NCI-H82 treated with DMSO at 0.1 percent for 48 hours (cell line): Measurements from ENCODE around the gene MBOAT1.
"Not testable (repeated sequence)": the region's sequence is repeated elsewhere in the genome, so short reads cannot be mapped to it uniquely, and the experiment has no call there.

Experiments used
- DNase-seq: peaks from one replicate; lab custom pipeline; 2025; ENCODE audit not compliant: unreplicated experiment; lab: John Stamatoyannopoulos, UW

MBOAT1 gene

DNA sequence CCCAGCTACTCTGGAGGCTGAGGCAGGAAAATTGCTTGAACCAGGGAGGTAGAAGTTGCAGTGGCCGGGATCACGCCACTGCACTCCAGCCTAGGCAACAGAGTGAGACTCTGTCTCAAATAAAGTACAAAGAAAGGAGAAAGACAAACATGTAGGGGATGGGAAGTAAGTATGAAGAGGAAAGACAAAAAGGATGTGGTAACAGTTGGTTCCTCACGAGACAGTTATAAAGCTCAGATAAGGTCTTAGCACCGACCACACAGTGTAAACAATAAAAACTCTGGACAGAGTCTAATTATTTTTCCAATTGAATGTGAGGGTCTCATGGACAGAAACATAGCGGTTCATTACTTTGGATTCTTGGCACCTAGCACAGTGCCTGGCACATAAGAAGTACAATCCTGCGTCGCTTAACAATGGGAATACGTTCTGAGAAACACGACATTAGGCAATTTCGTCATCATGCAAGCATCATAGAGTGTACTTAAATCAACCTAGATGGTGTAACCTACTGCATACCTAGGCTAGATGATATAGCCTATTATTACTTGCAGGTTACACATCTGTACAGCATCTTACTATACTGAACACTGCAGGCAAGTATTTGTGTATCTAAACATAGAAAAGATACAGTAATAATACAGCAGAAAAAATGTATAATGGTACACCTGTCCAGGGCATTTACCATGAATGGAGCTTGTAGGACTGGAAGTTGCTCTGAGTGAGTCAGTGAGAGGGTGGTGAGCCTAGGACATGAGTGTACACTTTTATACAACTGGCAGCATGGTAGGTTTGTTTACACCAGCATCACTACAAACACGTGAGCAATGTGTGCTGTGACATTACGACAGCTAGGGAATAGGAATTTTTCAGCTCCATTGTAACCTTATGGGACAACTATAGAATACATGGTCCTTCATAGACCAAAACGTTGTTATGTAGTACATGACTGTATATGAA lies 38.2 kb downstream of the MBOAT1 start:
- DNase-seq, result no peak

DNA sequence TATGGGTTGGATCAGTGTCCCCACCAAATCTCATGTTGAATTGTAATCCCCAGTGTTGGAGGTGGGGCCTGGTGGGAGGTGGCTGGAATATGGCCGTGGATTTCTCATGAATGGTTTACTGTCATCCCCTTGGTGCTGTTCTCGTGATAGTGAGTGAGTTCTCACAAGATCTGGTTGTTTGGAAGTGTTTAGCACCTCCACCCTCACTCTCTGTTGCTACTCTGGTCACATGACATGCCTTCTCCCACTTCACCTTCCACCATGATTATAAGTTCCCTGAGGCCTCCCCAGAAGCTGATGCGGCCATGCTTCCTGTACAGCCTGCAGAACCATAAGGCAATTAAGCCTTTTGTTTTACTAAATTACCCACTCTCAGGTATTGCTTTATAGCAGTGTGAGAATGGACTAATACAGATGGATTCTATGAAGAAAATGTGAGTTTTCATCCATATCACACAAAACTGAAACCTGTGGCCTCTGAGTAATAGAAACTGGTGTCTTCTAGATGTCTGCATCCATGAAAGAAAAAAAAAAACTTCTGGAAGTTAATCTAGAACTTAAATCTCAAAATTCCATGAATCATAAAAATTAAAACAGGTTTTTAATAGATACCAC lies 39.3 kb downstream of the MBOAT1 start:
- DNase-seq, result no peak

DNA sequence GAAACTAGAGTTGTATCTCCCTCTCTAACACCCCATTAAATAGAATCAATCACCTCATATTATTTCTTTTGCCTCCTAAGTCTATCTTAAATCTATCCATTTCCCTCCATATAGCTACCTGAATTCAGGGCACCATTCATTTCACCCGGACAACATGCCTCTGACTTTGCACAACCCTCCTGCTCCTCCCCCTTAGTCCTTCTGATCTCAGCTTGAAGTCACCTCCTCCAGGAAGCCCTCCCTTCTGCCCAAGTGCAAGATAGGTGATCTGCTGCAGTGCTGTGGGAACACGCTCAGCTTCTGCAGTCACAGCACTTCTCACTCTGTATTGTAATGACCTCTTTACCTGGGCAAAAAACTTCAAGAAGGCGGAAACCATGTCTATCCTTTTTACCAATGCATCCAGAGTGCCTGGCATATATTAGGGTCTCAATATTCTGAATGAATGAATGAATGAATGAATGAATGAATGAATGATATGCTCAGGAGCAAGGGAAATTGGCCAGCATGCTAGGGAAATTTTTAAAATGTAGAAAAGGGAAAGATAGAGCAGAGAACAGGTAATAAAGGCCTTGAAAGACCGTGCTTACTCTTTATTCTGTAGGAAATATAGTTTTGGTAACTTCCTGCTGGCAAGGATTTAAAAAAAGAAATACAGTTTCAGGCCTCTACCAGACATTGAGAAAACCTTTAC lies 41.7 kb downstream of the MBOAT1 start:
- DNase-seq, result no peak

- DNase-seq, result no peak
These were observed 42.5 kb downstream of the MBOAT1 start for GRCh38 chr6:20169786-20170185.

- DNase-seq, result no peak
These were observed 43.1 kb downstream of the MBOAT1 start for GRCh38 chr6:20169119-20169557.

GRCh38 chr6:20168690-20169089 lies 43.6 kb downstream of the MBOAT1 start:
- no peak for DNase-seq

GRCh38 chr6:20167601-20168000 lies 44.7 kb downstream of the MBOAT1 start:
- DNase-seq, result peak; percentile 11

GRCh38 chr6:20166210-20166609 lies 46.1 kb downstream of the MBOAT1 start:
- no peak for DNase-seq

DNA sequence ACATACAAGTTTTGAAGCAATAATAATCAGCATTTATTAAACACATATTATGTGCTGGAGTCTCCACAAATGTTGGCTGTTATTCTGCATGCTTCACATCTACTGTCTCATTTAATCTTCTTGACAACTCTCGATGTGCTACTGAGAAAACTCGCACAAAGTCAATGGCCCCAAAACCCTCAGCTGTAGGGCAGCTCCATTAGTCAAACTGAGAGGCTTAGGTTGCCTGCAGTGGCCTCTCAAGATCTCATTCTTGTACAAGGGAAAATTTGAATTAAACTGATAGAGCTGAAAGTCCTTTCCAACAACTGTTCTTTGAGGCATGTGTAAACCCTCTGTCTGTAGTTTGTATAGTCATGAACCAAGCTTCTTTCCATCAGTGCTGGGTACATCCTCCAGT lies 49.8 kb downstream of the MBOAT1 start:
- no peak for DNase-seq

DNA sequence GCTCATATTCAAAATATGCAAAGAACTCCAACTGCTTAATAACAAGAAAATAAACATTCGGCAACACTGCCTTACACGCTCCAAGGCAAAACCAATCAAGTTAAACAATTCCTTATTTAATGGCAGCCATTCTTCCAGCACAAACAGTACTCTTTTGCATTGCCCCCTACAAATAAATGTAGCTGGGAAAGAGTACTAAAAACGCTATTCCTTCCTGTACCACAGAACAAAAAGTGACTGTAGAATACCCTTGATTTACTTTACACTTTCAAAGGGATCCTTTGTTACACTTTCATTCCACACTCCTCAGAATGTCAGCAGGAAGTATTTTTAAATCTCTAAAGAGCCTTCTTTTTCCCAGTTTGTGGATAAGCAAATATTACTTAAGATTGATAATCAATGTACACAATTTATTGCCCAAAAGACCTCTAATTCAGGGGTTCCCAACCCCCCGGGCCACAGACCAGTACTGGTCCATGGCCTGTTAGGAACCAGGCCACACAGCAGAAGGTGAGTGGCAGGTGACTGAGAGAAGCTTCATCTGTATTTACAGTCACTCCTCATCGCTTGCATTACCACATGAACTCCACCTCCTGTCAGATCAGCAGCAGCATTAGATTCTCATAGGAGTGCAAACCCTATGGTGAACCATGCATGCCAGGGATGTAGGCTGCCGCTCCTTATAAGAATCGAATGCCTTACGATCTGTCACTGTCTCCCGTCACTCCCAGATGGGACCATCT lies 51.6 kb downstream of the MBOAT1 start:
- DNase-seq, result no peak

- no peak for DNase-seq
These were observed 52.3 kb downstream of the MBOAT1 start for GRCh38 chr6:20159781-20160540.

- no peak for DNase-seq
These were observed 53.2 kb downstream of the MBOAT1 start for GRCh38 chr6:20159098-20159497.

DNA sequence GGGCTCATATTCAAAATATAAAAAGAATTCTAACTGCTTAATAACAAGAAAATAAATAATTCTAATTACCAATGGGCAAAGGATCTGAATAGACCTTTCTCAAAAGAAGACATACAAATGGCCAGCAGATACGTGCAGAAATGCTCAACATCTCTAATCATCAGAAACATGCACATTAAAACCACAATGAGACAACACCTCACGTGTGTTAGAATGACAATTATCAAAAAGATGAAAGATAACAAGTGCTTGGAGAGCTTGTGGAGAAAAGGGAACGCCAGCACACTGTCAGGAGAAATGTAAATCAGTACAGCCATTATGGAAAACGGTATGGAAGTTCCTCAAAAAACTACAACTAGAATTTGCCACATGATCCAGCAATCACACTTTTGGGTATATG lies 53.6 kb downstream of the MBOAT1 start:
- DNase-seq, result no peak

GRCh38 chr6:20156824-20157223 lies 55.4 kb downstream of the MBOAT1 start:
- DNase-seq, result no peak

DNA sequence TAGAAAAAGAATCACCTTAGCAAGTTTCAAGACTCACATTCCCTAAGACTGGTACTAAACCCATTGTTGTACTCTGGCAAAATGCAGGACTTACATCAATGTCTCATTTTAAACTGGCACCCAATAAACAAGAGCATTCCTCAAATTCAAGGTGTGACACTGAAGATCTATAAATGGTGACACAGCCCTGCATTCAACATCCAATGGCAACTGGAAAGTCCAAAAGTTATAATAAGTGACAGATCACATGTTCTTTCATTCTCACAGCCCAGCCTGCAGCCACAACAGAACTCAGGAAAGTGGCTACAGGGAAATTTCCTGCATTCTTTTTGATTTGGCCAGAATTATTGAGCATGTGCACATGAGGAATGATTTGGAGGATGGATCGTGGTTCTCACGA lies 57.5 kb downstream of the MBOAT1 start:
- DNase-seq, result no peak

DNA sequence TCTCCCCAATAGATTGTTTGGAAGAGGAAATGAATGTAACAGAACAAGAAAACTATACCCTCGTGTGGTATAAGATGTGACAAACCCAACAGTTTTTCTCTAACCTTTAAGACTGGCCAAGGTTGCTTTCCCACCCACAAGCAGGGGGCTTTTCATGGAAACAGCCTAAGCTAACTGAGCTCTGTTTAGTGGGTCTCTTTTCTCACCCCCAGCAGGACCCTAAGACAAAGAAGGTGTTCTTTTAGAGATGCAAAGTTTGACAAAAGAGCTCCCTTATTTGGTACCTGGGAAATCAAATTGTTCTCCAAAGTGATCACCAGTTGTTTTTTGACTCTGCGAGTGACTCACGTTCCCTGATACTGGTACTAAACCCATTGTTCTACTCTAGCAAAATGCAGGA lies 59.1 kb downstream of the MBOAT1 start:
- no peak for DNase-seq

DNA sequence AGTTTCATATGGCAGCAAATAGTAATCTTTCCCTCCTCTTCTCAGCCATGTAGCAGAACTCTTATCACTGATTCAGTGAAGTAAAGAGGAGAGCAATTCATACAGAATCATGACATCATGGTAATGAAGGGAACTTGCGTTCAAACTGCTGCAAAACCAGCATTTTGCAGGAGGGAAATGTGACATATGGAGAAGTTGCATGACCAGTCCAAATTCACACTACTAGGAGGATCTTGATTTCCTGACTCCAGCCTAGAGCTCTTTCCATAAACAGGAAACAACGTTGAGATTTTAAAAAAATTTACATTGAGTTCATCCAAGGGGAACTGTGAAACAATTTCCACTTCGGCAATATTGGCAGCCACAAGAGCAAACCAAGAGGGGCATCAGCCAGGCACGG lies 63.8 kb downstream of the MBOAT1 start:
- no peak for DNase-seq

DNA sequence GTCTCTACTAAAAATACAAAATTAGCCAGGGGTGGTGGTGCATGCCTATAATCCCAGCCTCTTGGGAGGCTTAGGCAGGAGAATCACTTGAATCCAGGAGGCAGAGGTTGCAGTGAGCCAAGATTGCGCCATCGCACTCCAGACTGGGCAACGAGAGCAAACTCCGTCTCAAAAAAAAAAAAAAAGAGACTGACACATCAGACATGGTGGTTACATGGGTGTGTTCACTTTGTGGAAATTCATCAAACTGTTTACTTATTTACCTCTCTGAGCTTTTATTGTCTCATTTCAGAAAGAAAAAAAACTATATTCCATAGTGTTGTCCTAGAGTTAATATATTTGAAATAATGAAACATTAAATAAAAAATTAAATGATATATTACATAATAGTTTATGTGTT lies 64.8 kb downstream of the MBOAT1 start:
- DNase-seq, result no peak

- DNase-seq, result not testable (repeated sequence)
These were observed 65.4 kb downstream of the MBOAT1 start for GRCh38 chr6:20146831-20147230.

- no peak for DNase-seq
These were observed 66.0 kb downstream of the MBOAT1 start for GRCh38 chr6:20146291-20146690.
